OCI-LY7 (cell line): Measurements from ENCODE around the gene CMTM8.

Source experiments
- CTCF ChIP-seq: fragments of 200-600 bp; sonication (generic); conservative IDR thresholded peaks from 2 replicates; pipeline ENCODE4 v1.5.1; 2014; ENCODE audit warnings: mild to moderate bottlenecking, antibody characterized with exemption, low read length, moderate library complexity, mixed read lengths
- EZH2phosphoT487 ChIP-seq: fragments of 200-600 bp; sonication (generic); IDR thresholded peaks from 2 replicates; pipeline ENCODE4 v1.6.1; 2018; ENCODE audit warnings: low read depth, borderline replicate concordance, mild to moderate bottlenecking, mixed run types, antibody characterized with exemption, low read length, moderate library complexity, mixed read lengths

DNA sequence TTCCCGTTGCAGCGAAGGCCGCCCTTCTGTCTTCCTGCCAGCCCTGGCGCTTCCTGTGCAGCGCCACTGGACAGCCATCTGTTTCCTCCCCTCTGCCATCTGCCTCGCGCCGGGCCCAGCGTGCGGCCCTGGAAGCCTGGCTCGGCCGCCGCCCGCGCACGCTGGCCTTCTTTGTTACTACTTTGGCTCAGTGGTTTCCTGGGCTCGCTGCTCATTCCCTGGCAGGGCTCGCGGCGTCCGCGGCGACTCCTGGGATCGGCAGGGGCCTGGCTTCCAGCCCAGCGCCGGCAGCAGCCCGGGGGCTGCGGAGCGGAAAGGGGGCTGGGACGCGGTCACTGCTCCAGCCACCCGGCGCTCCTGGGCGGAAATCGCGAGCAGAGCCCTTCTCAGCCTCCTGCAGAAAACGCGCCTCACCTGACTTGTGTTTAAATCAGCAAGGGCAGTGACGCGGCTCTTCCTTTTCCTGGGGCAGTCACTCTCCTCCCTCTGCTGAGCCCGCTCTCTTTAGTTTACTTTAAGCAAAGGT, 163.1 kb downstream of the CMTM8 start:
- TF ChIP-seq CTCF, result no peak
- no peak for TF ChIP-seq EZH2phosphoT487
